ENCODE measurements around the gene CD300LF.

CD300LF gene

DNA sequence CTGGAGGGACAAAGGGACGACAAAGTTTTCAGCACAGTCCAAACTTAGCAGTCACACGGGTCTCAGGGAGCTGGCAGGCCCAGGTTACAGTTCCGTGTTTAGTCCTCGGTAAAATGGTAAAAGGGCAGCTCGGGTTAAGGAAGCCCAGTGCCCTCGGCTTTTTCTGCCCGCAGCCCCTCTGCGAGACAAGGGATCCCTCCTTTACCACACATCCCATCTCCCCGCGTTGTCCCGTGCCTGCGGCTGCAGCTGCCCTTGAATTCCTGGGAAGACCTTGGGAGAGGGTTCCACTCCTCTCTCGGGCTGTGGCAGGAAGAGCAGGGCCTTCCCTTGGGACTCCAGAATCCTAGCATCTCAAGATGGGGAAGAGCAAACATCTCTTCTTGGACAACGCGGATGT is 17.1 kb upstream of the CD300LF start:
- DNase-seq (ENCODE audit: low read depth) = no peak

DNA sequence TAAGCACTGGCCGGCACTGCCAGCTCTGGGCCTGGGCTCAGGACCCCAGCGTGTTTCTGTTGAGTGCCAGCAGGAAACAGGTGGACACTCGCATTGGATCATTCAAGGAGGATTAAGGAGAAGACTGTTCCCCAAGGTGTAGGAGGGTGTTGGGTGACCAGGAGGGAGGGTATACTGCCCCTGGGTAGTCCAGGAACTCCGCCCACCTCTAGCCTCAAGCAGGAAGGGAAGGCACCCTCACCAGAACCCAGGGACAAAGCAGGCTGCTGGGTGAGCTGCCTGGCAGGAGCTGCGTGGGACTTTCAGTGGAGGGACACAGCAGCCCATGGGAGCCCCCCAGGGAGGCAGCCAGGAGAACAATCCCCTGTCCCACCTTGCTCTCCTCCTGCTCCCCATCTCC is 16.6 kb upstream of the CD300LF start:
- no peak for DNase-seq (ENCODE audit: low read depth)

DNA sequence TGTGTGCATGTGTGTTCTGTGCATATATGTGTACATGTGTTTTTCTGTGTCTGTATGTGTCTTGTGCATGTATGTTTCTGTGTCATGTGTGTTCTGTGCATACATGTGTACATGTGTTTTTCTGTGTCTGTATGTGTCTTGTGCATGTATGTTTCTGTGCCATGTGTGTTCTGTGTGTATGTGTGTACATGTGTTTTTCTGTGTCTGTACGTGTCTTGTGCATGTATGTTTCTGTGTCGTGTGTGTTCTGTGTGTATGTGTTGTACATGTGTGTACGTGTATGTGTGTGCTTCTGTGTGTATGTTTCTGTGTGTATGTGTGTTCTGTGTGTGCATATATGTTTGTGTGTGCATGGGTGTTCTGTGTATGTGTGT is 16.0 kb upstream of the CD300LF start:
- DNase-seq (ENCODE audit: low read depth) = no peak

DNA sequence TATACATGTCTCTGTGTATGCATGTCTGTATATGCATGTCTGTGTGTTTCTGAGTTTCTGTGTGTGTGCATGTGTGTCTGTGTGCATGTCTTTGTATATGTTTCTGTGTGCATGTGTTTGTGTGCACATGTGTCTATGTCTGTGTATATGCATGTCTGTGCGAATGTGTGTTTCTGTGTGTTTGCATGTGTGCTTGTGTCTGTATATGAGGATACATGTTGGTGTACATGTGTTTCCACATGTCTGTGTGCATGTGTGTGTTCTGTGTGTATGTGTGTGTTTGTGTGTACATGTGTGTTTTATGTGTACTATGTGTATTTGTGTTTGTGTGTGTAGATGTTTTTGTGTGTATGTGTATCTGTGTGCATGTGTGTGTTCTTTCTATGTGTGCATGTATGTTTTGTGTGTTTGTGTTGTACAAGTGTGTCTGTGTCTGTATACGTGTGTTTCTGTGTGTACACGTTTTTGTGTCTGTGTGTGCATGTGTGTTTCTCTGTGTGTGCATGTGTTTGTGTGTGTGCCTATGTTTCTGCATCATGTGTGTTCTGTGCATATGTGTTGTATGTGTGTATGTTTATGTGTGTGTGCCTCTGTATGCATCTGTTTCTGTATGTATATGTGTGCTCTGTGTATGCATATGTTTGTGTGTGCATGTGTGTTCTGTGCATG is 15.4 kb upstream of the CD300LF start:
- no peak for DNase-seq (ENCODE audit: low read depth)

DNA sequence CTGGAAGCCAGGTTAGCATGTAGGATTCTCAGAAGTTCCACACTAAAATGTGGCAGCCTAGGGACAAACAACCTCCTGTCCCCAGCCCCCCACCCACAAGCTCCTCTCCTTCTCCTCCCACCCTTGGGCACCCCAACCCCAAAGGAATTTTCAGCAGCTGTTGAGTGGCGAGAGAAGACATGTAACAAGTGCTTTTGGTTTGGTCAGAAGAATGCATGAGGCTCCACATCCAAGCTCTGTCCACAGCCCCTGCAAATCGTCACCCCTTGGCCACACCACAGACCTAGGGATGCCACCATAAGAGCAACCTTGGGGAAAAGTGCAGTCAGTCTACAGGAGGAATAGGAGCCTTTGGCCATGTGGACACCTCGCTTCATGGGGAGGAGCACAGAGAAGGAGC is 12.4 kb upstream of the CD300LF start:
- DNase-seq (ENCODE audit: low read depth) = no peak

DNA sequence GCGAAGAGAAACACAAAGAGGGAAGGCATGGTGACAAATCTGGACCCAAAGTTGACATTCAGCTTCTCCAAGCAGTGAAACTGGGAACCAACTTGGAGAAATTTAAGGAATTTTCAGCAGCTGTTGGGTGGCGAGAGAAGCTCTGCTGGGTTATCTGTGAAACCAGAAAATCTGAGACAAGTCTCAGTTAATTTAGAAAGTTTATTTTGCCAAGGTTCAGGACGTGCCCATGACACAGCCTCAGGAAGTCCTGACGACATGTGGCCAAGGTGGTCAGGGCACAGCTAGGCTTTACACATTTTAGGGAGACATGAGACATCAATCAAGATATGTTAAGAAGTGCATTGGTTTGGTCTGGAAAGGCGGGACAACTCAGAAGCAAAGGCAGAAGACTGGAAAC is 11.2 kb upstream of the CD300LF start:
- DNase-seq (ENCODE audit: low read depth) = no peak

DNA sequence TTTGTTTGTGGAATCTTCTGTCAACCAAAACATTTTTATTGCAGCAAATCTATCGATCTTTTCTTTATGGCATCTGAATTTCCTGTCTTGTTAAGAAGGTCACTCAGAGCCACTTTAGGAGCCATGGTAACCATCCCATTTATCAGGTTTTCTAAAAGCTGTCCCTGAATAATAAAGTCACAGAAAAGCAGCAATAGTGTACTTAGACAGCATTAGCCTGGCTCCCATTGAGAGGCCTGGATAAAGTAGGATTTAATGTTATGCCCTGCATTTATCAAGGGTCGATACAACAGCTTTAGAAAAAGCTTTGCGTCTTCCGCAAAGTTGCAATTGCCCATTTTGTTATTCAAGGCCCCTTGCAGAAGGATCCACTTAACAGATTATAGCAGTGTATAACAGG is 10.1 kb upstream of the CD300LF start:
- DNase-seq (ENCODE audit: low read depth) = no peak

DNA sequence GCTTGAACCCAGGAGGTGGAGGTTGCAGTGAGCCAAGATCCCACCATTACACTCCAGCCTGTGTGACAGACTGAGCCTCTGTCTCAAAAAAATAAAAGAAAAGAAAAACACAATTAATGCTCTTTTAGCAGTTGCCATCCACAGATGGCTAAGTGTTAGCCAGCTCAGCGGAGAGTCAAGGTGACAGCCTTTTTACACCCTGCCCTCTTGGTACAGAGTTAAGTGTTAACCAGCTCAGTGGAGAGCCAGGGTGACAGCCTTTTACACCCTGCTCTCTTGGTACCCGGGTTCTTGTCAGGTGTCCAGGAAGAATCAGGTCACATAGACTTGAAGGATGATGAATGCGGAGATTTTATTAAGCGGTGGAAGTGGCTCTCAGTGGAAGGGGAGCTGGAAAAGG is 7.8 kb upstream of the CD300LF start:
- no peak for DNase-seq (ENCODE audit: low read depth)

DNA sequence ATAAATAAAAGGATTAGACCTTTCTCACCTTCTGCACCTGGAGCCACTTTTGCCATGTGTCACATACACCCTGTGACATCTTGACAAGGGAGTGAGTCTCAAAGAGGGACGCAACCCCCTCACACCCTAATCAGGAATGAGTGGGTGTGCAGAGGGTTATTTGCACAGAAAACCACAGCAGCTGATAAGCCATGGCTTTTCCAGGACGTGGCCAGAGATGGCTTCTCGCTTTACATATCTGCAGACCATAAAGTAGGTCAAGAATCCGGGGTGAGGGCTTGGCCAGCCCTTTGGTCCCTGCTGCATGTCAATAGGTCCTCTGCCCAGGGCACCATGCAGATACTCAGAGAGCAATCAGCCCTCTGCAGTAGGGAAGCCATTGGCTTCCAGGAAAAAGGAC is 2.4 kb upstream of the CD300LF start:
- DNase-seq (ENCODE audit: low read depth) = no peak

DNA sequence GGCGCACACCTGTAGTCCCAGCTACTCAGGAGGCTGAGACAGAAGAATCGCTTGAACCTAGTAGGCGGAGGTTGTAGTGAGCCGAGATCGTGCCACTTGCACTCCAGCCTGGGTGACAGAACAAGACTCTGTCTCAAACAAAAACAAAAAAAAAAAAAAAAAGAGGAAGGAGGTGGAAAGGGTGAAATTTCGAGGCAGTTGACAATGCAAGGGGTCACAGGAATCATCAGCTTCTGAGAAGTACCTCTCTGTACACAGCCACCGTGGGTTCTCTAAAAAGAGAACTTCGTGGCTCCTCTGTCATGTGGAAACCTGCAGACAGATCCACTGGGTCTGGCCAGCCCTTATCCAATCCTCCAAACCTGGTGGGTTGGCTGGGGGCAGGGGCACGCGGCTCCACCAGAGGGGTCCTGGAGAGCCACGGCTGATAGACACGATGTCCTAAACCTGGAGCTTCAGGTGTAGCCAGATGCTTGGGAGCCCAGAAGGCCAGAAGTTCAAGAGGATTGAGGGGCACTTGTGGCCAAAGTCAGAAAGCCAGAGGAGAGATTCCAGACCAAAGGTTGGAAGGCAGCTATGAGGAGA is 540 bp upstream of the CD300LF start:
- no peak for DNase-seq (ENCODE audit: low read depth)

DNA sequence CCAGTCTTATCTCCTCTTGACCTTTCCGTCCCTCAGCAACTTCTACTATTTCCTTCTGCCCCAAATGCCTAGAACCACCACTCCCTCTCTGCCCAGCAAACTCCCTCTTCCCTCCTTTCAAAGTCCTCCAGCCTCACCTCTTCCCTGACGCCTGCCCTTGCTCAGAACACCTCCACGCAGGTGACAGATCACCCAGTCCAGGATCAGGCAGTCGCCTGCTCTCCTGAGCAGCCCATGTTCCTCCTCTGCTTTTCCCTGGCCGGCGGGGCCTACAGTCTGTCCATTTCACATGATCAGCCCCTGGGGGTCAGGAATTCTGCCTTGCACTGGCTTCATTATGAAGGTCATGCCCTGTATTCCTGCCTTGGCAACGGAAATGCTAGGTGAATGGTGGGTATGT is 422 bp downstream of the CD300LF start:
- DNase-seq (ENCODE audit: low read depth) = no peak

DNA sequence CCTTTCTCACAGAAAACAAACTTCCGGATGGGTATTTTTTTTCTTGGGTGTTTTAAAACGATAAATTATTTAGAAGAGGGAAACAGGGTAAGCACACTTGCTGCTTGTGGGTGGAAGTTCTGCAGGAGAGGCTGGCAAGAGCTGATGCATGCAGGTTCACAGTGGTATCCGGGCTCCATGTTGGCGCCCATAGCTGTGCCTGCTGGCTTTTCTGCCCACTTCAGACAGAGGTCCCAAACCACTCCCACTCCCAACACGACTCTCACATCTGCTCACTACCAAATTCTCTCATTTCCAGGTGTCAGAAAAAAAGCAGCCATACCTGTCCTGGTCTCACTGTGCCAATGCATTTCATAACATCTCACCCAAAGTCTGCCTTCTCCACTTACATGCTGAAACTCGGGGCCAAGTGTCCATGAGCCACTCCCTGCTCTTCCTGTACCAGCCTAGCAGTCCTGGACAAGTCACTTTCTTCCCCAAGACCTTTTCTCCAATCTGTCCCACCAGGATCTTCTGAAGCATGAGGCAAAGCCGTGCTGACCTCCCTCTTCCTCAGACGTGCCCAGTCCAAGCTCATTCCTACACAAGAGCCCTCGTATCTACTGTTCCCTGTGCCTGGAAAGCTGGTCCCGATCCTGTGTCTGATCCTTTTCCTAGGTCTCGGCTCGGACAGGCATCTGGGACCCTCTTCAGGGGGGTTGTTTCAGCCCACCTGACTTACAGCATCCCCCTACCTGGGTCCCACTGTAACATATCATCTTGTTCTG is 1.5 kb downstream of the CD300LF start:
- DNase-seq (ENCODE audit: low read depth) = no peak

DNA sequence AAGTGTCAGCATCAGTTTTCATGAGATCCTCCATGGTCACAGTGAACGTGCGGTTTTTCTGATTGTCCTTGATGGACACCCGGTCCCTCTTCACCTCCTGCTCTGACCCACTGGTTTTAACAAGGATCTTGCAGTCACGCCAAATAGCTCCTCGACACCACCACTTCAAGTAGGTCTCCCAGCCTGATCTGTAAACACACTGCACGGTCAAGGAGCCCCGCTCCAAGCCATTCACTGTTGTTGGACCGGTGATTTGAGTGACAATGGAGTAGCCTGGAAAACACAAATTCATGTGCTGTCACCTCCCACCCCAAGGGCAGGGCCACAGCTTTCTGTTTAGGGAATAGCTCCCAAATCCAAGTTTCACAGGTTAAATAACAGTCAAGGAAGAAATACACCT is 8.2 kb downstream of the CD300LF start:
- DNase-seq (ENCODE audit: low read depth) = no peak

DNA sequence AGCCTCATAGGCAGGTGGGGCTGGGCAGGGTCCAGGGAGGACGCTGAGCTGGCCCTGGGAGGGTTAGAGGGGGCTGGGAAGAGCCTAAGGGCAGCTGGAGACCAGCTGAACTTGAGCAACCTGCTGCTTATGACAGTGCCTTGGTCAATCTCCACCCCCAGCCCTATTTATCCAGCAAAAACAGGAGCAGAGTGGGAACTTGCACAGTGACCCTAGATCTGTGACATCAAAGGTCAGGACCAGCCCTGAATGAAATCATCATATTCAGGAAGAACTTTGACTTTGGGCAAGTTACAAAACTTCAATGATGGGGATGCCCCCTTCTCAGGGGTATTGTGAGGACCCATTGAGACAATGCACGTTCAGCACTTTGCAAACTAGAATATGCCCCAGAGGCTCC is 9.4 kb downstream of the CD300LF start:
- DNase-seq (ENCODE audit: low read depth) = no peak

DNA sequence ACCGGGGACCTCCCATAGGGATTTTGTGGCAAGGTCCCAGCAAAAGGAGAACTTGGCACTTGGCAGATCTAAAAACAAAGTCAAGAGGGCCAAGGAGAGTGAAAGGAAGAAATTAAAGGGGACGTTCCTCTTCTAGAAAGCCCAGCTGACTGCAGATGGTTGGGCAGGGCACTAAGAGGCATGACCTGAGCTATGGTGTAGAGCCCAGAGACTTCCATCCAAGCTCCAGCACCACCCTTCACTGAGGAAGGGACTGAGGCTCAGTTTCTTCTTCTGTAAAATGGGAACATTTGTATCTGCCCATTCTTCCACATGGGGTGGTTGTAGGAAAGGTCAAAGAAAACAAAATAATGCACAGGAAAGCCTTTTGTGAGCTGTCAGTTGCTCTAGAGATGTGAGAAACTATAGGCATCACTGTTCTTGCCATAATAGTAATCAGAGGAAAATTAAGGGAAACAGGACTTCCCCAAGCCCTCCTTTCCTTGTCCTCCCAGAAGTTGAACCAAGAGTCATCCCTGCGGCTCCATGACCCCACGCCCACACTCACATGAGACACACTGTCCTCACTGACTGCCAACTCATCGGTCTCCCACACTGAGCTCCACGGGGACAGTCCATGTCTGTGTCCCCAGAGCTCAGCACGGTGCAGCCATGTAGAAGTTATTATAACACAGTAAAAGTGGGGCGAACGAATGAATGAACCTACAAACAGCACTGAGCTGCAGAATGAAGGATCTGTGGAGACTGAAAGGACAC is 10.4 kb downstream of the CD300LF start:
- DNase-seq (ENCODE audit: low read depth) = no peak

DNA sequence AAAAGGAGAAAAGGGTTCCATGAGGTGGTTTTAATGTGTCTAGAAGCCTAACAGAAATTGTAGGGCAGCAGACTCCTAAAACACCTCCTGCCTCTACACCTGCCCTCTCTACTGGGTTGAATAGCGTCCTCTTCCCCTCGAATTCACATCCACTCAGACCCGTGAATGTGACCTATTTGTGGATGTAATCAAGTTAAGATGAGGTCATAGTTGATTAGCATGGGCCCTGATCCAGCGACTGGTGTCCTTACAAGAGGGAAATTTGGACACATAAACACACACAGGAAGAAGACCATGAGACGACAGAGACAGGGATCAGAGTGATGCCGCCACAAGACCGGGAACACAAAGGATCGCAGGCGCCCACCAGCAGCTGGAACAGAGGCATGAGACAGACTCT is 13.5 kb downstream of the CD300LF start:
- no peak for DNase-seq (ENCODE audit: low read depth)

DNA sequence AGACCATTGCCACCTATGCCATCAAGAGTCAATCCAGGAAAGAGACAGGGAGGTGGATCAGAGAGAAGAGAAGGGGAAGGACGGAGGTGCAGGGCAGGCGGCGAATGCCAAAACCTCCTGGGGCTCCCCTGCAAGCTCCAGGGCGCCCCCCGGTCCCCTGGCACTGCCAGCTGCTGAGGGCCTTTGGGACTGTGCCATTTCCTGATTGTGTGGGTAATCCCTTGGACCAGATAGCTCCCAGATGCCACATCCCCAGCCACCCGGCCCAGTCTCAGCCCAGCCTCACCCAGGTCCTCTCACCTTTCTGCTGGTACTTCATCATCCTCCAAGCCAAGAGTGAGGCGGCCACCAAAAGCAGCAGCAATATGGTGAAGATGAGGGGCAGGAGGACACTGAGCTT is 14.7 kb downstream of the CD300LF start:
- DNase-seq (ENCODE audit: low read depth) = no peak

DNA sequence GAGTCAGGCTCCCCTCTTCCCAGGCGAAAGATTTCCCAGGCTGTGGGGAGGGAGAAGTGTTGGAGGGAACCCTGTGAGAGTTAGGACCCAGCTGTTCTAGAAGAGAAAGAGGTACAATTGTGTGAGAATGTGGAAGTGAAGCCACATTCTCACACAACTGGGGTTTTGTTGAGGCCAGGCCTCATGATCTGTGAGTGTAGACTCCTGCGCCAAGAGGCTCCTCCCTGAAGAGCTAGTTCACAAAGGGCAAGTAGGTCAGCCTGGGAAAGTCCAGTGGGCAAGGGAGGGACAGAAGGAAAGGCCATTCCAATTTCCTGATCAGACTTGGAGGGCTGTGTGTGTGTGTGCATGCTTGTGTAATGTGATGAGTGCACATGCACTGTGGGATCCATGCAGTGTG is 15.2 kb downstream of the CD300LF start:
- DNase-seq (ENCODE audit: low read depth) = no peak

DNA sequence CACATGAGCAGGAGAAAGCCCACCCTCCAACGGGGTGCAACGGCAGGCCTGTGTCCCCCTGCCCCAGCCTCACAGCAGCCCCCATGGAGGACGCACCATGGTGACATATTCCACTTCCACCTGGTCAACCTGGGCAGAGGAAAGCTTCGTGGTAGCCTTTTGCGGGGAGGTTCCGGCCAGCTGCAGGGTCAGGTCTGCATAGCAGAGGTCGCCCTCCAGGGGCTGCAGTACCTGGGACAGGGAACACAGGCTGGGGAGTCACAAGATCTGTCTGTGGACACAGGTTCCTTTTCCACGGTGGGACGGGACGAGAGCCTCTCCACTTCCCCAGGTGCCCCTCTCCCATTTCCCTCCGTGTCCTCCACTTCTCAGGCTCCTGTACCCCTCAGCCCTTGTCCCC is 17.1 kb downstream of the CD300LF start:
- DNase-seq (ENCODE audit: low read depth) = no peak

DNA sequence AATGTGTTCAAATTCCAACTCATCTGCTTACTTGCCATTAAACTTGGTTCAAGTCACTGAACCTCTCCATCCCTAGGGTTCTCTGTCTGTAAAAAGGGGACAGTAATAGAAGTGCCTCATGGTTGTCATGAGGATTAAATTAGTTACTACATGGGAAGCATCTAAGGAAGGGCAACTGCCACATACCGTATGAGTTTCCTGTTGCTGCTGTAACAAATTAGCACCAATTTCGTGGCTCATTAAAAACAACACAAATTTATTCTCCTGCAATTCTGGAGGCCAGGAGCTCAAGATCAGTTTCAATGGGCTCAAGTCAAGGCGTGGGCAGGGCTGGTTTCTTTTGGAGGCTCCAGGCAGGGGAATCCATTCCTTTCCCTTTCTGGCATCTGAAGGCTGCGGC is 18.6 kb downstream of the CD300LF start:
- DNase-seq (ENCODE audit: low read depth) = no peak

DNA sequence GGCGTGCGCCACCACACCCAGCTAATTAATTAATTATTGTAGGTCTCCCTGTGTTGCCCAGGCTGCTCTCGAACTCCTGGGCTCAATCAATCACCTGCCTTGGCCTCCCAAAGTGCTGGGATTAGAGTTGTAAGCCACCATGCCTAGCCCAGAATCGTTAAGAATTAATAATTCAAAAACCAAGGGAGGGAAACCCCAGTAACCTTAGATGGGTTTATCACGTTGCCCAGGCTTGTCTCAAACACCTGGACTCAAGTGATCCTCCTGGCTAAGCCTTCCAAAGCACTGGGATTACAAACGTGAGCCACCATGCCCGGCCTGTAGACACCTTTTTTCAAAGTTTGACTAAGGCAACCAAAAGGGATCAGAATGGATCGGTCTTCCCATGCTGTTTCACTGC is 21.6 kb downstream of the CD300LF start:
- DNase-seq (ENCODE audit: low read depth) = no peak

DNA sequence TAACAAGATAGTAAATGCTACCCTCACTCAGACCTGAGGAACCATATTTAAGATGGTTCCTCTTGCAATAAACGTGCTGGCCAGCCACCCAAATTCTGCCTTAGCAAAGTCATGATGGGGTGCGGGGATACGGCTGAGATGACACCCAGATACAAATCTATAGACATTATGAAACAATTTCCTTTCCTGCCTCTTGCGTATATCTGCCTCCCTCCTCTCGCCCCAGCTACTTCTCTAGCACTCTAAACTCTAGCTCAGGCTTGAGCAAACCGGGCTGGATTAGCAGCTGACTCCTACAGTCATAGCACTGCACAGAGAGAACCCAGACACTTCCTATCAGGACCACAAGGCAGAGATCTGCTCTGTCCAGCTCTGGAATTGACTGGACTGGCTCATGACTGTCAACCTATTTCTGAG is 22.3 kb downstream of the CD300LF start:
- no peak for DNase-seq (ENCODE audit: low read depth)

DNA sequence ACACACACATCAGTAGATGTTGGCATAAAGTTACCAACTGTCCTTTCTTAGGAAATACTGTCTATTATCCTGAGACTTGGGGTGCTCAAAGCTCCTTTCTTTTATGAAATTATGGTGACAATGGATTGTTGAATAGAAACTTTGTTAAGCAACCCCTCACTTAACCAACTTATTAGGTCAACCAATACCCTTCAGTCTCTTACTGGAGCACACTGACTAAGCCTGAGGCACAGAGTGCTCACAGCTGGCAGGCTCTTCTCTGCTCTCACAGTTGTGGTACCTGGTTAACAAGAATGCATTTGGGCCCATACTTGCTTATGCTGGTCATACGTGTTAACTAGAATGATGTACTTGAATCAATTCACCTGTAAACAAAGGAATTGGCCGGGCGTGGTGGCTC is 24.8 kb downstream of the CD300LF start:
- no peak for DNase-seq (ENCODE audit: low read depth)

Data from activated T-helper 1 cell treated with Interleukin-2 at 50 U/mL for 16 hours (primary cell).